AG04450 (cell line): ENCODE measurements around the gene SELPLG. TPM values are rescaled to one million over a fixed set of nuclear protein-coding genes. Genes with fewer than 3 reads are reported as not detected.

ENCODE experiments used
- CTCF ChIA-PET: fragments of 300-600, 350-600 bp; formaldehyde crosslinking; extraction: SDS; loops from one replicate; lab custom pipeline; 2022; ENCODE audit warnings: antibody characterized with exemption, inconsistent platforms; lab: Charles Lee
- POLR2A ChIA-PET: fragments of 350-600 bp; formaldehyde crosslinking; extraction: SDS; loops from one replicate; lab custom pipeline; 2021; ENCODE audit warnings: antibody characterized with exemption, inconsistent platforms; lab: Yijun Ruan, JAX
- DNase-seq: peaks from one replicate; pipeline ENCODE4 v3.0.0-alpha.2; 2011; ENCODE audit warnings: low read depth, low spot score
- H3K27ac ChIP-seq: one replicate; pipeline ENCODE4 v1.5.1; 2012; ENCODE audit warnings: low read depth, low read length, control low read depth
- H3K27me3 ChIP-seq: one replicate; pipeline ENCODE4 v1.6.0; 2012; ENCODE audit warnings: low read length; ENCODE audit not compliant: control insufficient read depth, insufficient read depth
- H3K4me3 ChIP-seq: 2 replicates; pipeline ENCODE4 v1.5.1; 2011; ENCODE audit warnings: mild to moderate bottlenecking, low read depth, low read length, control low read depth
- H3K9me3 ChIP-seq: 2 replicates; pipeline ENCODE4 v1.5.1; 2012; ENCODE audit warnings: low read length; ENCODE audit not compliant: control insufficient read depth, insufficient read depth
- polyA plus RNA-seq: library from polyadenylated mRNA; depleted of rRNA; stranded (reverse); fragments of >200 nt; gene quantifications from 2 replicates; pipeline ENCODE4 v1.2.3, GENCODE V29; 2011
- TF ChIP-seq, protein P1 (sequence below): IDR thresholded peaks from 2 replicates; pipeline ENCODE4 v1.5.1; 2011; ENCODE audit warnings: low read depth, low read length, control low read depth, inconsistent platforms

Gene SELPLG
- polyA plus RNA-seq, 1 experiment, result 6.1 TPM

DNA sequence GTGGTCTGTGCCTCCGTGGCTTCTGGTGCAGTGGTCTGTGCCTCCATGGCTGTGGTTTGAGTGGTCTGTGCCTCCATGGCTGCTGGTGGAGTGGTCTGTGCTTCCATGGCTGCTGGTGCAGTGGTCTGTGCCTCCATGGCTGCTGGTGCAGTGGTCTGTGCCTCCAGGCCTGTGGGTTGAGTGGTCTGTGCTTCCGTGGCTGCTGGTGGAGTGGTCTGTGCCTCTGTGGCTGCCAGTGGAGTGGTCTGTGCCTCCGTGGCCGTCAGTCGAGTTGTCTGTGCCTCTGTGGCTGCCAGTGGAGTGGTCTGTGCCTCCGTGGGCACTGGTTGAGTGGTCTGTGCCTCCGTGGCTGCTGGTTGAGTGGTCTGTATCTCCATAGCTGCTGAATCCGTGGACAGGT, 10.1 kb downstream of the SELPLG start:
- no peak for DNase-seq
- no peaks in the 10 kb centered on the region for H3K27me3 ChIP-seq
- ChIA-PET POLR2A (no interaction called here), CTCF (no interaction called here)
- TF ChIP-seq, protein P1, sequence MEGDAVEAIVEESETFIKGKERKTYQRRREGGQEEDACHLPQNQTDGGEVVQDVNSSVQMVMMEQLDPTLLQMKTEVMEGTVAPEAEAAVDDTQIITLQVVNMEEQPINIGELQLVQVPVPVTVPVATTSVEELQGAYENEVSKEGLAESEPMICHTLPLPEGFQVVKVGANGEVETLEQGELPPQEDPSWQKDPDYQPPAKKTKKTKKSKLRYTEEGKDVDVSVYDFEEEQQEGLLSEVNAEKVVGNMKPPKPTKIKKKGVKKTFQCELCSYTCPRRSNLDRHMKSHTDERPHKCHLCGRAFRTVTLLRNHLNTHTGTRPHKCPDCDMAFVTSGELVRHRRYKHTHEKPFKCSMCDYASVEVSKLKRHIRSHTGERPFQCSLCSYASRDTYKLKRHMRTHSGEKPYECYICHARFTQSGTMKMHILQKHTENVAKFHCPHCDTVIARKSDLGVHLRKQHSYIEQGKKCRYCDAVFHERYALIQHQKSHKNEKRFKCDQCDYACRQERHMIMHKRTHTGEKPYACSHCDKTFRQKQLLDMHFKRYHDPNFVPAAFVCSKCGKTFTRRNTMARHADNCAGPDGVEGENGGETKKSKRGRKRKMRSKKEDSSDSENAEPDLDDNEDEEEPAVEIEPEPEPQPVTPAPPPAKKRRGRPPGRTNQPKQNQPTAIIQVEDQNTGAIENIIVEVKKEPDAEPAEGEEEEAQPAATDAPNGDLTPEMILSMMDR, result no peak
- H3K4me3 ChIP-seq, result no peak overlapping the region
- H3K9me3 ChIP-seq, result no peaks in the 10 kb centered on the region; the same call in 1 of the 2 replicates
- H3K27ac ChIP-seq, result no peak overlapping the region

DNA sequence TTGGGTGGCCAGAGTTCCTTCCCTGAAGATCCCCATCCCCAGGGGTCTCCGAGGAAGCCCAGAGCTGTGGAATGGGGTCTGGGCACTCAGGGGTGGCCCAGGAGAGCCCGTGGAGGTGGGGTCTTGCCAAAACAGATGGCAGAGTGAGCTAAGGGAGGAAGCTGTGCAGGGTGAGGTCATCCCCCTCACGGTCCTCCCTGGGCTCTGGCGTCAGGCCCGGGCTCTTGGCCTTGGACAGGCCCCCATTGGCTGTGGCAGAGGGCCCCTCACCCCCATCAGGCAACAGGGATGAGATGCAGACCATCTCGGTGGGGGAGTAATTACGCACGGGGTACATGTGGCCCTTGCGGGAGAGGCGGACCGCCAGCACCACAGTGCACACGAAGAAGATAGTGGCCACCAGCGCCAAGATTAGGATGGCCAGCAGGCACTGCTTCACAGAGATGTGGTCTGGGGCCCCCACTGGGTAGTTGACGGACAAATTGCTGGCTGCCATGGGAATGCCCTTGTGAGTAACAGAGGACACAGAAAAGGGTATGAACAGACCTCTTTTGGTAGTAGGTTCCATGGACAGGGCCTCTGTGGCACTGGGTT, 10.7 kb downstream of the SELPLG start:
- POLR2A ChIA-PET, result no interaction called here
- Histone ChIP-seq H3K4me3 (no peak overlapping the region), H3K9me3 (no peaks in the 10 kb centered on the region; the same call in 1 of the 2 replicates), H3K27me3 (no peaks in the 10 kb centered on the region), H3K27ac (no peak overlapping the region)
- TF ChIP-seq, protein P1, result no peak
- CTCF ChIA-PET, result interaction anchor here (11.2 kb wide), 1 partner anchor 56 kb away, joined by 508 read pairs; the partner anchor contains the start of genes ISCU and SART3
- DNase-seq, result no peak

DNA sequence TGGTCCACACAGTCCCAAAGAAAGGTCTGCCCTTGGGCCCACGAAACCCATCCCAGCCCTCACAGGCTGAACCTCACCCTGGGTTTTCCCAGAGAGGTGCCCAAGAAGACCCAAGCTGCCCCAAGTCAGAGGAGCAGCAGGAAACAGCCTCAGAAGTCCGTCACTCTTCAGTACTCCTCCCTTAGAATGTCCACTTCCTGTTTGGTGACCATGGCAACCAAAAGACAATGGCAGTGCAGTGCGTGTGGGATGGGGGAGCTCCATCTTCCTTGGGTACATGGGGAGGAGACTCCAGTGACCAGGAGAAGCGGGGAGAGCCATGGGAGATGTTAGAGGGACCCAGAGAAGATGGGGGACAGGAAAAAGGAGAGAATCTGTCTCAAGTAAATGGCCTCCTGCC, 11.3 kb downstream of the SELPLG start:
- H3K4me3 ChIP-seq, result no peak overlapping the region
- TF ChIP-seq, protein P1, result no peak
- ChIA-PET POLR2A (no interaction called here), CTCF (interaction anchor here (11.2 kb wide), 1 partner anchor 56 kb away, joined by 508 read pairs; the partner anchor contains the start of genes ISCU and SART3)
- no peak overlapping the region for H3K27ac ChIP-seq
- no peaks in the 10 kb centered on the region; the same call in 1 of the 2 replicates for H3K9me3 ChIP-seq
- no peak for DNase-seq
- H3K27me3 ChIP-seq, result no peaks in the 10 kb centered on the region

DNA sequence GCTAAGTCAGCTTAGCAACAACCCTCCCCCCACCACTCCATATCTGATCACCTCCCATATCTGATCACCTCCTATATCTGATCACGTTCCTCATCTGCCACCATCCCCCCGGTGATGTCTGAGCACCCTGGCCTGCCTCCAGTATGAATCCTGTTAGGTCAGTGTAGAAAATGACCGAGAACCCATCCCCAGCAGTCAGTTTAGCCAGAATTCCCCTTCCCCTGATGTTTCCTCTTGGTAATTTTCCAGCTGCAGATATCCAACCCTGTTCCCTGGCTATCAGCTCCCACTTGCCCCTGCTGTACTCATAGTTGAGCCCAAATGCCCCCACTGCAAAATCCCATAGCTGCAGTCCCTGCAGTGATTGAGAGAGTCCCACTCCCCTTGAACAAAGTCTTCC, 12.5 kb downstream of the SELPLG start:
- no peak overlapping the region for H3K4me3 ChIP-seq
- H3K27me3 ChIP-seq, result no peaks in the 10 kb centered on the region
- ChIA-PET CTCF (interaction anchor here (1.6 to 11.2 kb wide), 3 partner anchors 55 to 181 kb away, joined by 4 to 508 read pairs (median 50); partner anchors contain the start of genes ISCU and SART3), POLR2A (interaction anchor here (0.6 to 1.6 kb wide), 2 partner anchors 24 to 59 kb away, joined by 5 read pairs; partner anchors contain the start of gene ISCU)
- no peak overlapping the region for H3K27ac ChIP-seq
- peaks cover 4% of the 10 kb centered on the region for H3K9me3 ChIP-seq
- TF ChIP-seq, protein P1, result no peak
- no peak for DNase-seq

DNA sequence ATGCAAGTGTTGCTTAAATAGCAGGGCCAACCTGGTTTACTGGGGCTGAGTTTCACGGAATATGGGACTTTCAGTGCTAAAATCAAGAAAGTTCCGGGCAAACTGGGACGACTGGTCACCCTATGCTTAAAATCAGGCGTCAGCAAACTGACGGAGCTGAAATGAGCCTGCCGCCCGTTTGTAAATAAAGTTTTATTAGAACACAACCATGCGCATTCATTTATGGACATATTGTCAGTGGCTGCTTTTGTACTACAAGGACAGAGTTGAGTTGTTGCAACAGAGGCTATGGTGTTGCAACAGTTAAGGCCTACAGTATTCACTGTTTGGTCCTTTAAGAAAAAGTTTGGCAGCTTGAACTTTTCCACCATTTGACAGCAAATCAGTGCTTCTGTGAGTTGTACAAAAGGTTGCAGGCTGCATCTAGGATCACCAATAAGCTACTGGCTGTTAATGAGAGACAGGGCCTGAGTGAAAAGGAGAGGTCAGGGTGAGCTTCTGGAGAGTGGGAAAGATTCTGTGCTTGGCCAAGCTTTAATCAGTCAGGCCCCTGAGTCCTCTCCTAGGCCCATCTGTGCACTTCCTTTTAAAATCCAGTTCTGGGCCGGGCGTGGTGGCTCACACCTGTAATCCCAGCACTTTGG, 13.3 kb downstream of the SELPLG start:
- CTCF ChIA-PET, result interaction anchor here (0.7 to 11.2 kb wide), 6 partner anchors 9 to 330 kb away, joined by 3 to 508 read pairs (median 26); partner anchors contain the start of genes ISCU and SART3
- POLR2A ChIA-PET, result interaction anchor here (0.6 to 1.6 kb wide), 3 partner anchors 27 to 172 kb away, joined by 3 to 5 read pairs (median 5); partner anchors contain the start of gene ISCU
- TF ChIP-seq, protein P1, result no peak
- H3K27ac ChIP-seq, result peak overlapping the region; percentile 47
- no peaks in the 10 kb centered on the region for H3K27me3 ChIP-seq
- no peak for DNase-seq
- H3K4me3 ChIP-seq, result no peak overlapping the region
- H3K9me3 ChIP-seq, result peaks cover 7% of the 10 kb centered on the region
